Ovary (tissue), 9 donors: ENCODE data around the gene ENPP6. TPM values are rescaled to one million over a fixed set of nuclear protein-coding genes. Genes with fewer than 3 reads are reported as not detected.

Experiments
- DNase-seq, 5 donors: peaks; one replicate each; pipeline ENCODE4 v3.0.0-alpha.2; 2019 to 2020
- H3K27ac ChIP-seq, 2 donors: fragments of 200-600 bp; one replicate each; pipeline versions ENCODE4 v1.5.1 to v1.8.0; 2019 to 2022
- H3K27me3 ChIP-seq: fragments of 200-600 bp; one replicate; pipeline ENCODE4 v1.8.0; 2022
- H3K36me3 ChIP-seq: fragments of 200-600 bp; sonication (generic); one replicate; pipeline ENCODE4 v1.5.1; 2019
- H3K4me1 ChIP-seq: one replicate; pipeline ENCODE4 v1.8.1; 2013; ENCODE audit warnings: mild to moderate bottlenecking, moderate library complexity; ENCODE audit not compliant: insufficient read depth
- H3K4me3 ChIP-seq: fragments of 200-600 bp; sonication (generic); one replicate; pipeline ENCODE4 v1.5.1; 2017
- H3K9me3 ChIP-seq, 2 donors: fragments of 200-600 bp in 1 of 2; sonication (generic) in 1 of 2; one replicate each; pipeline versions ENCODE4 v1.5.1 to v1.8.1; 2013 to 2019; ENCODE audit warnings: mild to moderate bottlenecking in 1 of 2, moderate library complexity in 1 of 2
- EP300 ChIP-seq: sonication (generic); formaldehyde crosslinking; IDR thresholded peaks from one replicate; pipeline ENCODE4 v1.6.1; 2017; ENCODE audit warnings: antibody characterized with exemption
- POLR2A ChIP-seq: fragments of 450-650 bp; IDR thresholded peaks from one replicate; pipeline ENCODE4 v1.6.1; 2017; ENCODE audit warnings: antibody characterized with exemption, mild to moderate bottlenecking, moderate library complexity
- WGBS, 3 donors: extraction: QIAGEN DNeasy Blood & Tissue Kit in 1 of 3; methylation state at CpG; one replicate each; pipeline versions ENCODE4 v1.1.5 to v1.1.7; 2013 to 2017; 5-methylcytosine and 5-hydroxymethylcytosine counted together
- intact Hi-C, 4 donors: fragments of 100-400 bp; cut with DNase I; formaldehyde crosslinking; loops; one replicate each; pipeline versions ENCODE4 v1.11.0 to v1.15.1; 2022 to 2023
- polyA plus RNA-seq, 2 donors: library from polyadenylated mRNA; stranded (reverse); fragments of 200-250 nt in 1 of 2; fragments of 350-450 nt in 1 of 2; fragmentation: Illumina TruSeq in 1 of 2; extraction: RNeasy Lipid Tissue Mini Kit (QIAGEN cat#74804) in 1 of 2; gene quantifications; one replicate each; pipeline ENCODE4 v1.2.3, GENCODE V29; 2013 to 2014
- total RNA-seq, 7 donors: library from RNA; depleted of rRNA in 2 of 7; stranded (reverse); fragments of >200 nt in 2 of 7; fragmentation: NEBNext Ultra II Directional in 3 of 7; extraction: Animal tissue kit (Norgen Biotek cat#: 25700) in 3 of 7; gene quantifications; one replicate each; pipeline versions ENCODE4 v1.1.0 to v1.2.4, GENCODE V29; 2016 to 2023
- TF ChIP-seq, protein P1 (sequence below), 3 donors: fragments of 450-650 bp in 2 of 3; fragments of 200-600 bp in 1 of 3; IDR thresholded peaks; one replicate each; pipeline versions ENCODE4 v1.5.1 to v1.8.0; 2016 to 2022; ENCODE audit warnings: antibody characterized with exemption in 3 of 3, mild to moderate bottlenecking in 1 of 3
- donor health status: DM: no; HTN: no; CAD: no; lungs with moderate emphysema.
- donor health status: DM: no; HTN: no; CAD: no.
- donor health status: Bipolar disorder and iron deficiency.
- donor health status: DM: yes; HTN: yes; CAD: no.
- donor health status: DM: no; HTN: no; CAD: no.
- donor health status: DM: yes; HTN: yes; CAD: no.

Gene ENPP6
- total and polyA plus RNA-seq, 9 donors = 1.7 to 20.8 (median 9.4) TPM

DNA sequence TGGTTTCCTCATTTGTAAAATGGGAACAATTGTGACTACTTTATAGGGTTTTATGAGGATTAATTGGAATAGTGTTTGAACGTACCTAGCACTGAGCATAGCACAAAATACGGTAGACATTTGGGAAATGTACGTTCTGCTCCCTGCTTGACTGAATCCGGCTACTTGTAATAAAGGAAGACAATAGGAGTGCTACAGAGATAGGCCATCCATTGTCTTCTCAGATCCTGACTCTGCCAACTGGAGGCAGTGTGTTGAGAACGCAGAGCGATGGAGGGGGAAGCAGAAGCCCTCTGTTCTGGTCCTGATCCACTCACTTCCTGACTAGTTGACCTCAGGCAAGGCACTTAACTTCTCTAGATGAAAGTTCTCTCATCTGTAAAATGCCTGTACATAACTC is 26.4 kb downstream of the ENPP6 start:
- Histone ChIP-seq H3K4me1 (no peaks in the 10 kb centered on the region), H3K27ac (no peak overlapping the region), H3K36me3 (no peaks in the 10 kb centered on the region), H3K27me3 (no peaks in the 10 kb centered on the region), H3K4me3 (no peak overlapping the region), H3K9me3 (no peaks in the 10 kb centered on the region)
- intact Hi-C loops = no loop called here
- WGBS, 3 donors = 96 to 97% (median 97%) methylated on average over 6 of the region's 6 CpGs
- TF ChIP-seq EP300 (no peak), POLR2A (no peak)
- TF ChIP-seq, protein P1, sequence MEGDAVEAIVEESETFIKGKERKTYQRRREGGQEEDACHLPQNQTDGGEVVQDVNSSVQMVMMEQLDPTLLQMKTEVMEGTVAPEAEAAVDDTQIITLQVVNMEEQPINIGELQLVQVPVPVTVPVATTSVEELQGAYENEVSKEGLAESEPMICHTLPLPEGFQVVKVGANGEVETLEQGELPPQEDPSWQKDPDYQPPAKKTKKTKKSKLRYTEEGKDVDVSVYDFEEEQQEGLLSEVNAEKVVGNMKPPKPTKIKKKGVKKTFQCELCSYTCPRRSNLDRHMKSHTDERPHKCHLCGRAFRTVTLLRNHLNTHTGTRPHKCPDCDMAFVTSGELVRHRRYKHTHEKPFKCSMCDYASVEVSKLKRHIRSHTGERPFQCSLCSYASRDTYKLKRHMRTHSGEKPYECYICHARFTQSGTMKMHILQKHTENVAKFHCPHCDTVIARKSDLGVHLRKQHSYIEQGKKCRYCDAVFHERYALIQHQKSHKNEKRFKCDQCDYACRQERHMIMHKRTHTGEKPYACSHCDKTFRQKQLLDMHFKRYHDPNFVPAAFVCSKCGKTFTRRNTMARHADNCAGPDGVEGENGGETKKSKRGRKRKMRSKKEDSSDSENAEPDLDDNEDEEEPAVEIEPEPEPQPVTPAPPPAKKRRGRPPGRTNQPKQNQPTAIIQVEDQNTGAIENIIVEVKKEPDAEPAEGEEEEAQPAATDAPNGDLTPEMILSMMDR (IDR thresholded peaks at IDR 0.05) = no peak
- DNase-seq = no peak

DNA sequence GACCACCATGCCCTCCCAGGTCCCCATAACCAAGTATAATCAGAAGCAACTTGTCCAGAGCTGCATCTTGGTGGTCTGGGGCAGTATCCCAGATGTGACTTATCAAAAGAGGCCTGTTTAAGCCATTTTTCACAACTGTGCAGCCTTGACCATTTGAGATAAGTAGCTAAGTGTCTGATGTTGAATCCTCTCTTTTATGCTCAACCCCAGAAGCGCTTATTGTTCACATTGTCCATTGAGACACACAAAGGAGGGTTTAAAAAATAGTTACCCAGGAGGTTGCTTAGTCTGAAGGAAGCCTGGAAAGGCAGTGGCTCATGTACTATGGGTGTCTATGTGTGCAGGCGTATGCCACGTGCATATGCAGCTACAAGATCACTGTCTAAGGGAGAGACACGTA is 27.0 kb downstream of the ENPP6 start:
- Histone ChIP-seq H3K4me1 (no peaks in the 10 kb centered on the region), H3K9me3 (no peaks in the 10 kb centered on the region), H3K27ac (no peak overlapping the region), H3K4me3 (no peak overlapping the region), H3K27me3 (no peaks in the 10 kb centered on the region), H3K36me3 (no peaks in the 10 kb centered on the region)
- WGBS, 3 donors = 78 to 87% (median 79%) methylated on average over 4 of the region's 4 CpGs
- intact Hi-C loops = no loop called here
- no peak for DNase-seq
- no peak for TF ChIP-seq POLR2A

DNA sequence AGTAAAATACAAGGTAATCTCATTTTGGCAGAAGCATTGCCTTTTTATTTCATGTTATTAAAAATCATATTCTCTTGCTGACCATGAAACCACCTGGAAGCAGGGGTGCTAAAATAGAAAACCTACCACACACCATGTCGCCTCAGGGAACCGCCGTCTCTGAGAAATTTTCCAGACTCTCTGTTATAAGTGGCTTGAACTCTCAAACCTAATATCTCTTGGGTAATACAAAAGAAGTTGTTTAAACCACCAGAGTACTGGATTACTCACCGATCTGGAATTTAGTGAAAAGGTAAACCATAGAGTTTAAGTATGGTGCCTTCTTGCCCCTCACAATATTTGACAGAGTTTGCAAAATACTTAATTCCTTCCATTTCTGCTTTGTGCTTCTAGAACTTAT is 27.7 kb downstream of the ENPP6 start:
- H3K4me3 ChIP-seq = no peak overlapping the region
- H3K27ac ChIP-seq = peak overlapping the region in 1 of 2 donors; percentile 42
- intact Hi-C loops = no loop called here
- H3K36me3 ChIP-seq = no peaks in the 10 kb centered on the region
- no peaks in the 10 kb centered on the region for H3K4me1 ChIP-seq
- TF ChIP-seq EP300 (no peak), POLR2A (no peak)
- TF ChIP-seq, protein P1 (IDR thresholded peaks at IDR 0.05) = no peak
- no peaks in the 10 kb centered on the region for H3K9me3 ChIP-seq
- DNase-seq = no peak
- no peaks in the 10 kb centered on the region for H3K27me3 ChIP-seq
- 31 to 51% (median 37%) methylated on average over 4 of the region's 4 CpGs for WGBS, 3 donors

- 83 to 92% (median 86%) methylated on average over 12 of the region's 12 CpGs for WGBS, 3 donors
- no peak overlapping the region for H3K27ac ChIP-seq
- DNase-seq = no peak
Observed at GRCh38 chr4:184188443-184189400, 29.0 kb downstream of the ENPP6 start.

More at GRCh38 chr4:184188443-184189400, 29.0 kb downstream of the ENPP6 start:
- intact Hi-C loops = no loop called here
- no peaks in the 10 kb centered on the region for H3K27me3 ChIP-seq
- no peak overlapping the region for H3K4me3 ChIP-seq
- no peaks in the 10 kb centered on the region for H3K36me3 ChIP-seq
- no peaks in the 10 kb centered on the region for H3K4me1 ChIP-seq
- no peaks in the 10 kb centered on the region for H3K9me3 ChIP-seq
- TF ChIP-seq POLR2A (no peak), EP300 (no peak)
- TF ChIP-seq, protein P1 (IDR thresholded peaks at IDR 0.05) = no peak
